Stimulated activated naive CD8-positive, alpha-beta T cell treated with anti-CD3 and anti-CD28 coated beads, Interleukin-15, amount 100 ng/mL, for 72 hours (primary cell): Measurements from ENCODE around the gene GIPC2.
A peak's percentile ranks its signal among the peaks of the same experiment; 100 is the strongest.
"Not testable (repeated sequence)": the region's sequence is repeated elsewhere in the genome, so short reads cannot be mapped to it uniquely, and the experiment has no call there.

ENCODE experiments used
- ATAC-seq: fragments of 150-1000 bp; cut with Tn5 transposase; 2 replicates; pipeline ENCODE4 v1.10.0; 2021; ENCODE audit warnings: mild to moderate bottlenecking, moderate library complexity
- DNase-seq, 2 donors: peaks; one replicate each; pipeline ENCODE4 v3.0.0; 2021 to 2022
- H3K27ac Mint-ChIP-seq, 2 donors: one replicate each; pipeline ENCODE4 v1.8.0; 2022; ENCODE audit warnings: mild to moderate bottlenecking in 2 of 2, mixed read lengths in 2 of 2, moderate library complexity in 2 of 2
- H3K27me3 Mint-ChIP-seq: one replicate; pipeline ENCODE4 v1.8.0; 2022; ENCODE audit warnings: mixed read lengths
- H3K4me1 Mint-ChIP-seq: one replicate; pipeline ENCODE4 v1.8.0; 2022; ENCODE audit warnings: mild to moderate bottlenecking, mixed read lengths
- H3K4me3 Mint-ChIP-seq, 2 donors: one replicate each; pipeline ENCODE4 v1.8.0; 2022; ENCODE audit warnings: mild to moderate bottlenecking in 2 of 2, mixed read lengths in 2 of 2, moderate library complexity in 1 of 2
- H3K9me3 Mint-ChIP-seq, 2 donors: one replicate each; pipeline ENCODE4 v1.8.0; 2022; ENCODE audit warnings: mixed read lengths in 2 of 2

Gene GIPC2

GRCh38 chr1:78071696-78072095 is 25.9 kb downstream of the GIPC2 start:
- Mint-ChIP-seq H3K4me1 (no peaks in the 10 kb centered on the region), H3K9me3 (no peaks in the 10 kb centered on the region), H3K27me3 (peaks cover 38% of the 10 kb centered on the region), H3K4me3 (no peak overlapping the region), H3K27ac (no peak overlapping the region)
- DNase-seq (no peak), ATAC-seq (no peak)

- Mint-ChIP-seq H3K27ac (no peak overlapping the region), H3K4me1 (no peaks in the 10 kb centered on the region), H3K27me3 (peaks cover 32% of the 10 kb centered on the region), H3K4me3 (no peak overlapping the region), H3K9me3 (no peaks in the 10 kb centered on the region)
- ATAC-seq (no peak), DNase-seq (no peak)
Observed at GRCh38 chr1:78072216-78072615, 26.4 kb downstream of the GIPC2 start.

- no peaks in the 10 kb centered on the region for H3K9me3 Mint-ChIP-seq
- no peak for ATAC-seq
- no peak overlapping the region for H3K27ac Mint-ChIP-seq
- no peak overlapping the region for H3K4me3 Mint-ChIP-seq
- H3K27me3 Mint-ChIP-seq = peaks cover 20% of the 10 kb centered on the region
- H3K4me1 Mint-ChIP-seq = no peaks in the 10 kb centered on the region
- DNase-seq = no peak
Observed at GRCh38 chr1:78073441-78073840, 27.7 kb downstream of the GIPC2 start.

- ATAC-seq = no peak
- H3K4me1 Mint-ChIP-seq = peaks cover 16% of the 10 kb centered on the region
- H3K9me3 Mint-ChIP-seq = no peaks in the 10 kb centered on the region
- no peak overlapping the region for H3K27ac Mint-ChIP-seq
- no peaks in the 10 kb centered on the region for H3K27me3 Mint-ChIP-seq
- no peak overlapping the region for H3K4me3 Mint-ChIP-seq
- DNase-seq = no peak
Observed at GRCh38 chr1:78075621-78076020, 29.9 kb downstream of the GIPC2 start.

- no peak overlapping the region for H3K4me3 Mint-ChIP-seq
- no peaks in the 10 kb centered on the region for H3K9me3 Mint-ChIP-seq
- DNase-seq (no peak), ATAC-seq (no peak)
- H3K27me3 Mint-ChIP-seq = no peaks in the 10 kb centered on the region
- peaks cover 25% of the 10 kb centered on the region for H3K4me1 Mint-ChIP-seq
- no peak overlapping the region for H3K27ac Mint-ChIP-seq
Observed at GRCh38 chr1:78078358-78078757, 32.6 kb downstream of the GIPC2 start.

GRCh38 chr1:78079580-78079979 is 33.8 kb downstream of the GIPC2 start:
- Mint-ChIP-seq H3K27ac (peak overlapping the region in 1 of 2 donors; percentile 60), H3K9me3 (peaks cover 0 to 2% of the 10 kb centered on the region in 2 donors)

GRCh38 chr1:78080767-78081166 is 35.0 kb downstream of the GIPC2 start:
- ATAC-seq (no peak), DNase-seq (no peak)
- Mint-ChIP-seq H3K27ac (peak overlapping the region; percentile 6 to 80), H3K9me3 (peaks cover 8 to 10% of the 10 kb centered on the region in 2 donors), H3K27me3 (no peaks in the 10 kb centered on the region), H3K4me3 (peak overlapping the region; percentile 8 to 67), H3K4me1 (peaks cover 25% of the 10 kb centered on the region)

More at GRCh38 chr1:78079580-78079979, 33.8 kb downstream of the GIPC2 start:
- ATAC-seq = peak; percentile 67
- no peaks in the 10 kb centered on the region for H3K27me3 Mint-ChIP-seq
- peak overlapping the region in 1 of 2 donors; percentile 45 for H3K4me3 Mint-ChIP-seq
- no peak for DNase-seq
- peaks cover 25% of the 10 kb centered on the region for H3K4me1 Mint-ChIP-seq

- Mint-ChIP-seq H3K4me3 (no peak overlapping the region), H3K9me3 (peaks cover 21 to 25% of the 10 kb centered on the region in 2 donors), H3K4me1 (peaks cover 25% of the 10 kb centered on the region), H3K27ac (no peak overlapping the region), H3K27me3 (no peaks in the 10 kb centered on the region)
- DNase-seq (no peak), ATAC-seq (no peak)
Observed at GRCh38 chr1:78081980-78082860, 36.5 kb downstream of the GIPC2 start.

- DNase-seq, H3K27ac Mint-ChIP-seq, ATAC-seq, H3K4me3 Mint-ChIP-seq, H3K27me3 Mint-ChIP-seq: not testable (repeated sequence)
- H3K9me3 Mint-ChIP-seq = peaks cover 21 to 25% of the 10 kb centered on the region in 2 donors
- peaks cover 17% of the 10 kb centered on the region for H3K4me1 Mint-ChIP-seq
Observed at GRCh38 chr1:78084639-78085038, 38.9 kb downstream of the GIPC2 start.

GRCh38 chr1:78086697-78087096 is 40.9 kb downstream of the GIPC2 start:
- Mint-ChIP-seq H3K27ac (no peak overlapping the region), H3K4me1 (no peaks in the 10 kb centered on the region), H3K27me3 (no peaks in the 10 kb centered on the region), H3K4me3 (no peak overlapping the region), H3K9me3 (peaks cover 21 to 25% of the 10 kb centered on the region in 2 donors)
- ATAC-seq = no peak
- DNase-seq = no peak

- no peak for DNase-seq
- ATAC-seq = no peak
- Mint-ChIP-seq H3K9me3 (peaks cover 21 to 25% of the 10 kb centered on the region in 2 donors), H3K27ac (no peak overlapping the region), H3K4me3 (no peak overlapping the region), H3K27me3 (no peaks in the 10 kb centered on the region), H3K4me1 (no peaks in the 10 kb centered on the region)
Observed at GRCh38 chr1:78088015-78088414, 42.2 kb downstream of the GIPC2 start.

GRCh38 chr1:78088486-78088885 is 42.7 kb downstream of the GIPC2 start:
- Mint-ChIP-seq H3K9me3 (peaks cover 21 to 25% of the 10 kb centered on the region in 2 donors), H3K27ac (no peak overlapping the region), H3K27me3 (no peaks in the 10 kb centered on the region), H3K4me1 (no peaks in the 10 kb centered on the region), H3K4me3 (no peak overlapping the region)
- DNase-seq = no peak
- ATAC-seq = no peak

GRCh38 chr1:78089010-78089409 is 43.2 kb downstream of the GIPC2 start:
- ATAC-seq (no peak), DNase-seq (no peak)
- H3K4me3 Mint-ChIP-seq = no peak overlapping the region
- no peak overlapping the region for H3K27ac Mint-ChIP-seq
- no peaks in the 10 kb centered on the region for H3K4me1 Mint-ChIP-seq
- no peaks in the 10 kb centered on the region for H3K27me3 Mint-ChIP-seq
- H3K9me3 Mint-ChIP-seq = peaks cover 21 to 25% of the 10 kb centered on the region in 2 donors

GRCh38 chr1:78090472-78091133 is 44.8 kb downstream of the GIPC2 start:
- Mint-ChIP-seq H3K4me3 (no peak overlapping the region), H3K27me3 (no peaks in the 10 kb centered on the region), H3K4me1 (no peaks in the 10 kb centered on the region), H3K9me3 (peaks cover 14 to 17% of the 10 kb centered on the region in 2 donors), H3K27ac (no peak overlapping the region)
- DNase-seq (no peak), ATAC-seq (no peak)

GRCh38 chr1:78091215-78091813 is 45.5 kb downstream of the GIPC2 start:
- H3K4me3 Mint-ChIP-seq = no peak overlapping the region
- peaks cover 7 to 9% of the 10 kb centered on the region in 2 donors for H3K9me3 Mint-ChIP-seq
- H3K27ac Mint-ChIP-seq = no peak overlapping the region
- DNase-seq (no peak), ATAC-seq (no peak)
- H3K4me1 Mint-ChIP-seq = no peaks in the 10 kb centered on the region
- no peaks in the 10 kb centered on the region for H3K27me3 Mint-ChIP-seq

GRCh38 chr1:78091886-78092285 is 46.1 kb downstream of the GIPC2 start:
- Mint-ChIP-seq H3K4me1 (no peaks in the 10 kb centered on the region), H3K27ac (no peak overlapping the region)

More at GRCh38 chr1:78091886-78092285, 46.1 kb downstream of the GIPC2 start:
- ATAC-seq (no peak), DNase-seq (no peak)
- no peaks in the 10 kb centered on the region for H3K27me3 Mint-ChIP-seq
- H3K9me3 Mint-ChIP-seq = peaks cover 1 to 4% of the 10 kb centered on the region in 2 donors
- H3K4me3 Mint-ChIP-seq = no peak overlapping the region
